T-helper 1 cell treated with Interleukin-12 subunit alpha and Interleukin-12 subunit beta and Interleukin-4 antibody, amounts not matched to agents 30 μg/mL and 1 μg/mL, for 36 hours (primary cell): Measurements from ENCODE around the gene PROSER1.
A peak's percentile ranks its signal among the peaks of the same experiment; 100 is the strongest.
"Not testable (repeated sequence)": the region's sequence is repeated elsewhere in the genome, so short reads cannot be mapped to it uniquely, and the experiment has no call there.

Experiments used
- H3K27ac Mint-ChIP-seq: one replicate; pipeline ENCODE4 v1.8.0; 2021; ENCODE audit warnings: mild to moderate bottlenecking, mixed read lengths
- H3K27me3 Mint-ChIP-seq: one replicate; pipeline ENCODE4 v1.8.0; 2021; ENCODE audit warnings: low read depth, mixed read lengths
- H3K36me3 Mint-ChIP-seq: one replicate; pipeline ENCODE4 v1.8.0; 2021; ENCODE audit warnings: low read depth, mixed read lengths
- H3K4me1 Mint-ChIP-seq: one replicate; pipeline ENCODE4 v1.8.0; 2021; ENCODE audit warnings: low read depth, mixed read lengths
- H3K4me3 Mint-ChIP-seq: one replicate; pipeline ENCODE4 v1.8.0; 2021; ENCODE audit warnings: mild to moderate bottlenecking, moderate library complexity, mixed read lengths
- H3K9me3 Mint-ChIP-seq: one replicate; pipeline ENCODE4 v1.8.0; 2021; ENCODE audit warnings: mixed read lengths

The PROSER1 gene

DNA sequence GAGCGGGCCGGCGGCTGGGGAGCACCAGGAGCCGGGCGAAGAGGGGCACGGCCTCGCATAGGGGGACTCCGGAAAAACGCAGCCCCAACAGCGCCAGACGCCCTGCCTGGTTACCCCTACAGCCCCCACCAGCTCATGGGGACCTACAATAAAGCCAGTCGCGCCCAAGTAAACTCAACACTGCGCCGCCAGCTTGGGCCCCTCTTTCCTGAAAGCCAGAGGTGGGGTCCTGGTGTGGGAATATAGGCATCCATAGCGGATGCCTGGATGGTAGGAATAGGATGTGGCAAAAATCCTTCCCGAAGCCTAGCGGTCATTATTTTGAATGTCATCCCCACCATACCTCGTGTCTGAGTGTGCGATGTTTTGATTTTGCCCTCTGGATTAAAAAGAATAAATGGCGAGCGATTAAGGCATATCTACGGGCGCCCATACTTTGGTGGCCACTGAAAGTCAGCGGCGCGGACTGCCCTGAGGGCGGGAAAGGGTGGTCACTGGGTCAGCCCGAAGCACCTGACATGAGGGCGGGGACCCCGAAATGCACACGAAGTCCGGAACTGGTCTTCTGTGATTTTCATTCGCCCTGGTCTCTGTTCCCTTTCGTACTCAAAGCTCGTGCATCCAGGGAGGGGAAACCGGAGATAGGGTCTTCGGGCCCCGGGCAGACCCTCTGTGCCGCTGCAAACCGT is at the start of gene PROSER1, which contains the start of gene NHLRC3:
TSS of gene PROSER1 (minus strand) at position 210 of the 689 bp plus-strand sequence. CDS start 847 bp downstream, outside the sequence.
TSS of gene NHLRC3 (plus strand) at position 577 of the 689 bp plus-strand sequence. CDS start 184 bp downstream, outside the sequence.
- Mint-ChIP-seq H3K27me3 (no peaks in the 10 kb centered on the region), H3K4me1 (peaks cover 37% of the 10 kb centered on the region), H3K27ac (peak within 1 kb of the TSS; percentile 95)

DNA sequence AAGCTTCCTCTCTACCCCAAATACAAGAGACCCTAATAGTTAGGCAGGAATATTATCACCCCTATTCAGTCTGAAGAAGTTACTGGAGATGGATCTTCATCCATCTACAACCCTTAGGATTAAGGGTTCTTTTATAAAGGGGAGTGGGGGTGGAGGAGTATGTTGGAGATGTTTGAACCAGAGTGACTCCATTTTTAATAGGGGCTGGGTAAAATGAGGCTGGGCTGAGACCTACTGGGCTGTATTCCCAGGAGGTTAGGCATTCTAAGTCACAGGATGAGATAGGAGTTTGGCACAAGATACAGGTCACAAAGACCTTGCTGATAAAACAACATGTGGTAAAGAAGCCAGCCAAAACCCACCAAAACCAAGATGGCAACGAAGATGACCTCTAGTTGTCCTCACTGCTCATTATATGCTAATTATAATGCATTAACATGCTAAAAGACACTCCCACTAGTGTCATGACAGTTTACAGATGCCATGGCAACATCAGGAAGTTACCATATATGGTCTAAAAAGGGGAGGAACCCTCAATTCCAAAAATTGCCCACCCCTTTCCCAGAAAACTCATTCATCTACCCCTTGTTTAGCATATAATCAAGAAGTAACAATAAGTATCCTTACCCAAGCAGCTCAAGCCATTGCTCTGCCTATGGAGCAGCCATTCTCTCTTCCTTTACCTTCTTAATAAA is 48.5 kb upstream of the PROSER1 start:
- not testable (repeated sequence) for H3K9me3 Mint-ChIP-seq, H3K4me3 Mint-ChIP-seq, H3K27me3 Mint-ChIP-seq, H3K4me1 Mint-ChIP-seq, H3K36me3 Mint-ChIP-seq, H3K27ac Mint-ChIP-seq

More for the DNA sequence above, at the start of gene PROSER1, which contains the start of gene NHLRC3:
- no peaks in the 10 kb centered on the region for H3K9me3 Mint-ChIP-seq
- peak within 1 kb of the TSS; percentile 92 for H3K4me3 Mint-ChIP-seq
- H3K36me3 Mint-ChIP-seq: peaks cover 6% of the 10 kb centered on the region

DNA sequence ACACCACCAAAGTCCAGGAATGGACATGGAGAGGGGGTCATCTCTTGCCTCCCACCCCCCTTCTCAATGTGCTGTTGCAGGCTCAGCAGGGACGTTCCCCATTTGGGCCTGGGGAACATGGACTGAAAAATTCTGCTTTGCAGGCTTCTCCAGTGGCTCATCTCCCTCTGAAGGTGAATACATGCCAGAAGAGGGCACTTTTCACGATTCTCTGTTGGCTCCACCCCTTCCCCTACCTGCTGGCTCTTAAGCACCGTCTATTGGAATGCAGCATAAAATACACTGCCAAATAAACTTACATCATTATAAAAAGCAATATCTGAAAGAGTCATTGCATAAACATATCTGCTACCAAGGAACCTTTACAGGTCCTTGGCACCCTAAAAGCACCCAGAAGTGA is 36.1 kb upstream of the PROSER1 start:
- H3K27ac Mint-ChIP-seq: no peak overlapping the region
- H3K4me3 Mint-ChIP-seq: no peak overlapping the region
- H3K9me3 Mint-ChIP-seq: no peaks in the 10 kb centered on the region
- H3K27me3 Mint-ChIP-seq: peaks cover 35% of the 10 kb centered on the region
- H3K4me1 Mint-ChIP-seq: no peaks in the 10 kb centered on the region
- no peaks in the 10 kb centered on the region for H3K36me3 Mint-ChIP-seq

DNA sequence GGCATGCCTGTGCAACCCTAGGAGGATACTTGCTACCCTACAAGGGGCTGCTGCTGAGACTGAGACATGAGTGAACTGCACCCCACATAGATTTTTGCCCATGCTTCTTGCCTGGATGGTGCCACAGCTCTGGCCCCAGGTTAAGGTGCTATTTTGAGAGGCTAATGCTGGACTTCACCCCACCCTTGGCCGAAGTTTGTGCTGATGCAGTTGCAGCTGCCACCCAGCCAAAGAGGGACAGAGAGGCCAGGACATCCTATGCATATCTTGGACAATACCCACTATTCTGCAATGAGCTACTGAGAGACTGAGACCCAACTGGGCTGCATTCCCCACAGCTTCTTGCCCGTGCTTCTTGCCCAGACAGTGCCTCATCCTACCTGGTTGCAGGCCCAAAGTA is 35.0 kb upstream of the PROSER1 start:
- Mint-ChIP-seq H3K4me3 (no peak overlapping the region), H3K36me3 (no peaks in the 10 kb centered on the region), H3K4me1 (no peaks in the 10 kb centered on the region), H3K27me3 (peaks cover 35% of the 10 kb centered on the region), H3K27ac (no peak overlapping the region), H3K9me3 (no peaks in the 10 kb centered on the region)

DNA sequence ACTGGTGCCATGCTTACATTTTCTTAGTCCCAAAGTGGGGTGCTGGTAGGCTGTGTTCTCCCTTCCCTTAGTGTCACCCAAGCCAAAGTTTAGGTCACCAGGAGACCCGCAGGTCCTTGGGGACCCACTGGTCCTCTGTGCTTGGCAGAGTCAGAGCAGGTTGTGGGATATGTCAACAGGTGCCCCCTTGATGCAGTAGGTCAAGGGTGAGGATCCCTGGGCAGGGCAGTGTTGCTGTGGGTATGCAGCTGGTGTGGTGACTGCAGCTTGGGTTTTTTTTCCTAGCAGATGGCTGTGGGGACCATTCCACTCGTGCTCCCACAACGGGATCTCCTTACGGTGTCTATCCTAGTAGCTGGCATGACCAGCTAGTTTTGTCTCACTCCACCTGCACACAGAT is 24.1 kb upstream of the PROSER1 start:
- peaks cover 5% of the 10 kb centered on the region for H3K36me3 Mint-ChIP-seq
- H3K27ac Mint-ChIP-seq: no peak overlapping the region
- H3K9me3 Mint-ChIP-seq: no peaks in the 10 kb centered on the region
- H3K27me3 Mint-ChIP-seq: no peaks in the 10 kb centered on the region
- H3K4me1 Mint-ChIP-seq: peaks cover 6% of the 10 kb centered on the region
- H3K4me3 Mint-ChIP-seq: no peak overlapping the region

DNA sequence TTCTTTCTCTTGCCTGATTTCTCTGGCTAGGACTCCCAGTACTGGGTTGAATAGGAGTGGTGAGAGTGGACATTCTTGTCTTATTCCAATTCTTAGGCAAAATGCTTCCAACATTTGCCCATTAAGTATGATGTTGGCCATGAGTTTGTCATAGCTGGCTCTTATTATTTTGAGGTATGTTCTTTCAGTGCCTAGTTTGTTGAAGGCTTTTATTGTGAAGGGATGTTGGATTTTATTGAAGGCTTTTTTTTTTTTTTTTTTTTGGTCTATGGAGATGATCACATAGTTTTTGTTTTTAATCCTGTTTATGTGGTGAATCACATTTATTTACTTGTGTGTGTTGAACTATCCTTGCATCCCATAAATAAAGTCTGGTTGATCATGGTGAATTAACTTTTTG is 20.2 kb upstream of the PROSER1 start:
- peaks cover 3% of the 10 kb centered on the region for H3K9me3 Mint-ChIP-seq
- H3K4me3 Mint-ChIP-seq: no peak overlapping the region
- peaks cover 6% of the 10 kb centered on the region for H3K4me1 Mint-ChIP-seq
- H3K27me3 Mint-ChIP-seq: no peaks in the 10 kb centered on the region
- no peak overlapping the region for H3K27ac Mint-ChIP-seq
- H3K36me3 Mint-ChIP-seq: peaks cover 5% of the 10 kb centered on the region

DNA sequence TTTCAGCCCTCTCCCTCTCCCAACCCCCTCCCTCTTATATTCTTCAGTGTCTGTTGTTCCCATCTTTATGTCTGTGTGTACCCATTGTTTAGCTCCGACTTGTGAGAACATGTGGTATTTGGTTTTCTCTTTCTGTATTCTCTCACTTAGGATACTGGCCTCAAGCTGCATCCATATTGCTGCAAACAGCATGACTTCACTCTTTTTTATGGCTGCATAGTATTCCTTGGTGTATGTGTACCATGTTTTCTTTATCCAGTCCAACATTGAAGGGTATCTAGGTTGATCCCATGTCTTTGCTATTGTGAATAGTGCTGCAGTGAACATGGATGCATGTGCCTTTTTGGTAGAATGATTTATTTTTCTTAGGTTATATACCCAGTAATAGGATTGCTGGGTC is 18.1 kb upstream of the PROSER1 start:
- peaks cover 6% of the 10 kb centered on the region for H3K4me1 Mint-ChIP-seq
- peaks cover 3% of the 10 kb centered on the region for H3K9me3 Mint-ChIP-seq
- no peaks in the 10 kb centered on the region for H3K27me3 Mint-ChIP-seq
- no peak overlapping the region for H3K4me3 Mint-ChIP-seq
- H3K36me3 Mint-ChIP-seq: peaks cover 5% of the 10 kb centered on the region
- H3K27ac Mint-ChIP-seq: no peak overlapping the region

DNA sequence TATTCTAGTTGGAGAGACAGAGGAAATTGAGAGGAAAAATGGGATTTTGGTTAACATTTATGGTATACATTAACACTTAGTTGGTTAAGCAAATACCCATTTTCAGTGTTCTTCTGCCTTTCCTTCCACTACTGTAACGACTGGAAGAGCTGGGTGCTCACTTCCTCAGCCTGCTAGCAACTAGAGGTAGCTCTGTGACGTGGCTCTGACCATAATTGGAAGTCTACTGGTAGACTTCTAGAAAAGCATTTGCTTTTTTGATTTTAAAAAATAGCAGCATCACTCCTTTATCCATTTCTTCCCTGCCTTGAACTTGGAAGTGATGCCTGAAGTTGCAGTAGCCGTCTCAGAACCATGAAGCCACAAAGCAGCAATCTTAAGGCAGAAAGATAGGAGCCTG is 16.2 kb upstream of the PROSER1 start:
- H3K4me1 Mint-ChIP-seq: peaks cover under 1% of the 10 kb centered on the region
- H3K27me3 Mint-ChIP-seq: no peaks in the 10 kb centered on the region
- peaks cover 4% of the 10 kb centered on the region for H3K36me3 Mint-ChIP-seq
- H3K9me3 Mint-ChIP-seq: peaks cover 3% of the 10 kb centered on the region
- H3K4me3 Mint-ChIP-seq: no peak overlapping the region
- no peak overlapping the region for H3K27ac Mint-ChIP-seq

DNA sequence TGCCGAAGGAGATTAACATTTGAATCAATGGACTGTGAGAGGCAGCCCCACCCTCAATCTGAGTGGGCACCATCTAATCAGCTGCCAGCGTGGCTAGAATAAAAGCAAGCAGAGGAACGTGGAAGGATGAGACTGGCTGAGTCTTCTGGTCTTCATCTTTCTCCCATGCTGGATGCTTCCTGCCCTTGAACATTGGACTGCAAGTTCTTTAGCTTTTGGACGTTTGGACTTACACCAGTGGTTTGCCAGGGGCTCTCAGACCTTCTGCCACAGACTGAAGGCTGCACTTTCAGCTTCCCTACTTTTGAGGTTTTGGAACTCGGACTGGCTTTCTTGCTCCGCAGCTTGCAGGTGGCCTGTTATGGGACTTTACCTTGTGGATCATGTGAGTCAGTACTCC is 15.1 kb upstream of the PROSER1 start:
- Mint-ChIP-seq H3K4me1 (no peaks in the 10 kb centered on the region), H3K27ac (no peak overlapping the region)

DNA sequence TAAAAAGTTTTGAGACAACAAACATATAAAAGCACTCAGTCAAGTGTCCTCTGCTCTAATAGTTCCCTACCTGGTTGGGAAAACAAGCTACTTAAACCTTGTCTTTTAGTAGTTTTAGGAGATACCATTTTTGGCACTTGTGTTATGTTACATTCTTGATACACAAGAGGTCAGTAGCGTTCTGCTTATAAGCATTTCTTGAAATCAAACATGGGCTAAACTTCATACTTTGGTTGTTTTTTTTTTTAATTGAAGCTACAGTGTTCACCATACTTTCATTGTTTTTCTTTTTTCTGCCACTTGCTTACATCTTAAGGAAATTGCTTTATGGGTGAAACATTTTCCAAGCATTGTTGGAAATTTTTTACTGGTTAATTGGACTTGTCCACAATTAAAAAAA is 13.3 kb upstream of the PROSER1 start:
- no peaks in the 10 kb centered on the region for H3K4me1 Mint-ChIP-seq
- H3K4me3 Mint-ChIP-seq: no peak overlapping the region
- H3K9me3 Mint-ChIP-seq: peaks cover 3% of the 10 kb centered on the region
- H3K27me3 Mint-ChIP-seq: no peaks in the 10 kb centered on the region
- H3K27ac Mint-ChIP-seq: no peak overlapping the region
- peaks cover 11% of the 10 kb centered on the region for H3K36me3 Mint-ChIP-seq

More for the DNA sequence above, 15.1 kb upstream of the PROSER1 start:
- H3K4me3 Mint-ChIP-seq: no peak overlapping the region
- peaks cover 11% of the 10 kb centered on the region for H3K36me3 Mint-ChIP-seq
- peaks cover 3% of the 10 kb centered on the region for H3K9me3 Mint-ChIP-seq
- no peaks in the 10 kb centered on the region for H3K27me3 Mint-ChIP-seq

DNA sequence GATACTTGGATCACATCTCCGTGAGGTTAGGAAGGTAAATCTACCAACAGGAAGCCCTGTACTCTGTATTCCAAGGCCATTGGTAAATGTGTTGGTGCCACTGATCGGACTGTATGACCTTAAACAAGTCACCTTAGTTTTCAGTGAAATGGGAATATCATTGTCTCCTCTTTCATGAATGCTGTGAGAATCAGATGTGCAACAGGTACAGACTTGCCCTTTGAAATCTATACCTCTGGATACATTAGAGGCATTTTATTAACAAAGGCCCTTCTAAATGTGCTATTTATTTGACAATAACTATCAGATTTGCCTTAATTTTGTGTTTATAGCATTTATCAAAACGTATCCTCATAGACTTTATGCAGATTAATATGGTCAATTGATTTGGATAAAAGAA is 11.4 kb upstream of the PROSER1 start:
- Mint-ChIP-seq H3K4me3 (no peak overlapping the region), H3K36me3 (peaks cover 13% of the 10 kb centered on the region), H3K4me1 (peaks cover 2% of the 10 kb centered on the region), H3K9me3 (no peaks in the 10 kb centered on the region), H3K27me3 (no peaks in the 10 kb centered on the region), H3K27ac (no peak overlapping the region)

DNA sequence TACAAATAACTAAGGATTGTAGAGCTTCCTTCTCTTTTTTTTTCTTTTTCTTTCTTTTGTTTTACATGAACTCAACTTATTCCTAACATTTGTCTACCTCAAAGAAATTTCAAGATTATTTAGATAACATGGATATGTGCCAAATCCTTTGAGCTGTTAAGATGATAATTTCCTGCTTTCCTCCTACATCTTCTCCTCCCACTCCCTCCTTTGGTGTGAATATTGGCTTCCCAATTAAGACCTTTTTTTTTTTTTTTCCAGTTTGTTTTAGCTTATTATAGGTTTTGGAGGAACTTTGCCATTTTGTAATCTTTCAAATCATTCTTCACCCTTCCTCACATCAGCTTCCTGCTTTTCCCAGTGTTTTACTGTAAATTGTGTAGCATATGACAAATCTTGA is 10.9 kb upstream of the PROSER1 start:
- no peaks in the 10 kb centered on the region for H3K27me3 Mint-ChIP-seq
- H3K9me3 Mint-ChIP-seq: no peaks in the 10 kb centered on the region
- peaks cover 2% of the 10 kb centered on the region for H3K4me1 Mint-ChIP-seq
- H3K36me3 Mint-ChIP-seq: peaks cover 15% of the 10 kb centered on the region
- H3K4me3 Mint-ChIP-seq: no peak overlapping the region
- H3K27ac Mint-ChIP-seq: no peak overlapping the region

DNA sequence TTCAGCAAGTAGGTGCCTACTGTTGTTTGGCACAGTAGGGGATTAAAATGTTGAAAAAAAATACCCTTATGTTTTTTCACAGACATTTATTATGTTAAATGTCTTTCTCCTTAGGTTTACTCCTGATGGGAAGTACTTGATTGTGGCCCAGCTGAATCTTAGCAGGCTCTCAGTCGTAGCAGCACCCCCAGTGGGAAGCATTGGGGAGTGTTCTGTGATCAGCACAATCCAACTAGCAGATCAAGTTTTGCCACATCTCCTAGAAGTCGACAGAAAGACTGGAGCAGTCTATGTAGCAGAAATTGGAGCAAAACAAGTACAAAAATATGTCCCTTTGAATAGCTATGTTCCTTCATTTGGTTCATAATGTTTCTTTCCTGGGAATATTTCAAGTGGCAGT is 9.7 kb upstream of the PROSER1 start:
- Mint-ChIP-seq H3K36me3 (peaks cover 19% of the 10 kb centered on the region), H3K27me3 (no peaks in the 10 kb centered on the region), H3K9me3 (no peaks in the 10 kb centered on the region), H3K4me3 (no peak overlapping the region), H3K27ac (no peak overlapping the region), H3K4me1 (peaks cover 4% of the 10 kb centered on the region)

DNA sequence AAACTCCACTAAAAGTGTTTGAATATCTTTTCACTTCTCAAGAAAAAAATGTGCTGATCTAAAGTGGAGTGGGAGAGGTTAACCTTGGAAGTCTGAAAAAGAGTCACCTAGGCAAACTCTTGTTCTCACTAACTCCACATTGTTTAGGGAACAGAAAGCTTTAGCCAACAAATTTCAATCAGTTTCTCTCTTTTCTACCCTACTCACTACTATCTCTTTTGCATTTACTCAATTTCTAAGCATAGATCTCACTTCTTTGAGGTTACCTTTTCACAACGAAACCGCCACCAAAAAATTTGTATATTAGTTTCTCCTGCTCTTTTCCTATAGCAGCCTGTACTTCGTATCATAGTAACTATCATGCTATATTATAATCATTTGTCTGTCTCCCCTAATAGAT is 6.6 kb upstream of the PROSER1 start:
- H3K4me3 Mint-ChIP-seq: no peak overlapping the region
- H3K27ac Mint-ChIP-seq: no peak overlapping the region
- no peaks in the 10 kb centered on the region for H3K27me3 Mint-ChIP-seq
- H3K36me3 Mint-ChIP-seq: peaks cover 24% of the 10 kb centered on the region
- H3K4me1 Mint-ChIP-seq: peaks cover 12% of the 10 kb centered on the region
- no peaks in the 10 kb centered on the region for H3K9me3 Mint-ChIP-seq

DNA sequence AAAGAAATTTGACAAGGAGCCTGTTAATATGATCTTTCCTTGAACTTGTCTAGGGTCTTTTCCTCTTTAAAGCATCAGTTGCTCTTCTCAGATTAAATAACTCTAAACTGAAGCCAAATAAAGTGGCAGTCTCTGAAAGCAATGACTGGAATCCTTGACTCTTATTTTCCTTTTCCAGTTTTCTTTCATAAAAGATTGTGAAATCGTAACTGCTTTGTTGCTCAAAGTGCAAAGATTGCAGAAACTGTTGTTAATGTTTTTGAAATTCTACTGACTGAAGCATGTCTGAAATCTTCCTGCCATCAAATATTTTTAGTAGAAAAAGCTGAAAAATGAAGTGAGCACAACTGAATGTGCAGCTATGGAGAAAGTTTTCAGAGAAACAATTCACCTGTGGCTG is 2.3 kb upstream of the PROSER1 start:
- peak overlapping the region; percentile 26 for H3K4me3 Mint-ChIP-seq
- H3K27ac Mint-ChIP-seq: peak overlapping the region; percentile 5
- peaks cover 13% of the 10 kb centered on the region for H3K36me3 Mint-ChIP-seq
- H3K27me3 Mint-ChIP-seq: no peaks in the 10 kb centered on the region
- H3K9me3 Mint-ChIP-seq: no peaks in the 10 kb centered on the region
- H3K4me1 Mint-ChIP-seq: peaks cover 25% of the 10 kb centered on the region
